ENCODE measurements around the gene MORF4L1. TPM values are rescaled to one million over a fixed set of nuclear protein-coding genes. Genes with fewer than 3 reads are reported as not detected.

Gene MORF4L1
- total and polyA plus RNA-seq, 2 experiments from 2014 or later = 520 to 571 TPM

- Histone ChIP-seq H3K4me1 (ENCODE audit: insufficient read depth) (0 out of 2 replicates have a peak, but pooled peaks cover 3% of the 10 kb centered on the region), H3K79me2 (replicated peaks; ENCODE audit: insufficient read depth) (no peaks in the 10 kb centered on the region), H3K4me3 (peak overlapping the region; percentile 40; the same call in 1 of the 2 replicates), H3K4me2 (peak overlapping the region; percentile 51; the same call in 1 of the 2 replicates), H4K20me1 (replicated peaks; ENCODE audit: insufficient read depth) (no peaks in the 10 kb centered on the region), H3K27me3 (ENCODE audit: insufficient read depth) (no peaks in the 10 kb centered on the region), H3K36me3 (ENCODE audit: insufficient read depth) (no peaks in the 10 kb centered on the region), H3F3A (replicated peaks; ENCODE audit: low read depth) (0 out of 2 replicates have a peak, but pooled peaks cover 3% of the 10 kb centered on the region), H3K9me2 (ENCODE audit: insufficient read depth) (no peaks in the 10 kb centered on the region), H3K27ac (ENCODE audit: low read depth) (no peak overlapping the region), H2AFZ (peak overlapping the region; percentile 96)
- no peaks in the 10 kb centered on the region; the same call in 2 of the 3 replicates for H3K4me1 Mint-ChIP-seq
- peak; percentile 41 for ATAC-seq
- H3K27ac Mint-ChIP-seq = no peak overlapping the region
- H3K4me3 Mint-ChIP-seq = no peak overlapping the region; the same call in 2 of the 3 replicates
- no peaks in the 10 kb centered on the region for H3K9me3 Mint-ChIP-seq
- peak; percentile 37 for DNase-seq (ENCODE audit: low spot score)
- H3K36me3 Mint-ChIP-seq (ENCODE audit: low read depth) = no peaks in the 10 kb centered on the region
- no peak for TF ChIP-seq REST (IDR thresholded peaks at IDR 0.05; ENCODE audit: unreplicated experiment)
- TF ChIP-seq, protein P1, sequence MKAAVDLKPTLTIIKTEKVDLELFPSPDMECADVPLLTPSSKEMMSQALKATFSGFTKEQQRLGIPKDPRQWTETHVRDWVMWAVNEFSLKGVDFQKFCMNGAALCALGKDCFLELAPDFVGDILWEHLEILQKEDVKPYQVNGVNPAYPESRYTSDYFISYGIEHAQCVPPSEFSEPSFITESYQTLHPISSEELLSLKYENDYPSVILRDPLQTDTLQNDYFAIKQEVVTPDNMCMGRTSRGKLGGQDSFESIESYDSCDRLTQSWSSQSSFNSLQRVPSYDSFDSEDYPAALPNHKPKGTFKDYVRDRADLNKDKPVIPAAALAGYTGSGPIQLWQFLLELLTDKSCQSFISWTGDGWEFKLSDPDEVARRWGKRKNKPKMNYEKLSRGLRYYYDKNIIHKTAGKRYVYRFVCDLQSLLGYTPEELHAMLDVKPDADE (IDR thresholded peaks at IDR 0.05) = no peak
- no peak for TF ChIP-seq POLR2AphosphoS5 (IDR thresholded peaks at IDR 0.05; ENCODE audit: low read depth)
- peaks cover 5% of the 10 kb centered on the region for H3K27me3 Mint-ChIP-seq (ENCODE audit: insufficient read depth, low read depth, poor library complexity)
Measured at GRCh38 chr15:78831229-78832207, 41.2 kb upstream of the MORF4L1 start.

DNA sequence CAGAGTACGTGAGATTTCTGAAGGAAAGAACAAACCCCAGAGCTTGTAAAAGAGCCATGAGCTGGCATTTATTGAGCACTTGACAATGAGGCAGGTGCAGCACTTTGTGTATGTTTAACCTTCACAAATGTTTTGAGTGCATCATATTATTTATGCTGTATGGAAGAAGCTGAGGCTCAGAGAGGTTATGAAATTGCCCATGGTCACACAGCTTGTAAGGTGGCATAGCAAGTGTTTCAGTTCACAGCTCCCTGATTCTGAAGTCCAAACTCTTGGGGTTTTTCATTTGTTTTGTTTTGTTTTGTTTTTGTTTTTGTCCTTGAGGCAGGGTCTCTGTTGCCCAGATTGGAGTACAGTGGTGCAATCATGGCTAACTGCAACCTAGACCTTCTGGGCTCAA is 36.4 kb upstream of the MORF4L1 start:
- H3K36me3 ChIP-seq (ENCODE audit: insufficient read depth) = no peaks in the 10 kb centered on the region
- no peaks in the 10 kb centered on the region for H3K79me2 ChIP-seq (replicated peaks; ENCODE audit: insufficient read depth)
- no peak overlapping the region for H3K27ac Mint-ChIP-seq
- H3K9me3 Mint-ChIP-seq = no peaks in the 10 kb centered on the region
- ATAC-seq = no peak
- no peaks in the 10 kb centered on the region for H3K36me3 Mint-ChIP-seq (ENCODE audit: low read depth)
- H2AFZ ChIP-seq = no peak overlapping the region
- 0 out of 2 replicates have a peak, but pooled peaks cover 5% of the 10 kb centered on the region for H3F3A ChIP-seq (replicated peaks; ENCODE audit: low read depth)
- no peak overlapping the region for H3K4me3 ChIP-seq
- H3K4me1 Mint-ChIP-seq = peaks cover 13% of the 10 kb centered on the region
- H3K9me2 ChIP-seq (ENCODE audit: insufficient read depth) = no peaks in the 10 kb centered on the region
- no peak overlapping the region for H3K4me2 ChIP-seq
- peaks cover 5% of the 10 kb centered on the region; the same call in 1 of the 2 replicates for H3K4me1 ChIP-seq (ENCODE audit: insufficient read depth)
- H3K27ac ChIP-seq (ENCODE audit: low read depth) = no peak overlapping the region
- no peak for TF ChIP-seq STAT1 (IDR thresholded peaks at IDR 0.05; ENCODE audit: unreplicated experiment)
- TF ChIP-seq, protein P2, sequence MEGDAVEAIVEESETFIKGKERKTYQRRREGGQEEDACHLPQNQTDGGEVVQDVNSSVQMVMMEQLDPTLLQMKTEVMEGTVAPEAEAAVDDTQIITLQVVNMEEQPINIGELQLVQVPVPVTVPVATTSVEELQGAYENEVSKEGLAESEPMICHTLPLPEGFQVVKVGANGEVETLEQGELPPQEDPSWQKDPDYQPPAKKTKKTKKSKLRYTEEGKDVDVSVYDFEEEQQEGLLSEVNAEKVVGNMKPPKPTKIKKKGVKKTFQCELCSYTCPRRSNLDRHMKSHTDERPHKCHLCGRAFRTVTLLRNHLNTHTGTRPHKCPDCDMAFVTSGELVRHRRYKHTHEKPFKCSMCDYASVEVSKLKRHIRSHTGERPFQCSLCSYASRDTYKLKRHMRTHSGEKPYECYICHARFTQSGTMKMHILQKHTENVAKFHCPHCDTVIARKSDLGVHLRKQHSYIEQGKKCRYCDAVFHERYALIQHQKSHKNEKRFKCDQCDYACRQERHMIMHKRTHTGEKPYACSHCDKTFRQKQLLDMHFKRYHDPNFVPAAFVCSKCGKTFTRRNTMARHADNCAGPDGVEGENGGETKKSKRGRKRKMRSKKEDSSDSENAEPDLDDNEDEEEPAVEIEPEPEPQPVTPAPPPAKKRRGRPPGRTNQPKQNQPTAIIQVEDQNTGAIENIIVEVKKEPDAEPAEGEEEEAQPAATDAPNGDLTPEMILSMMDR (conservative IDR thresholded peaks at IDR 0.05; ENCODE audit: low read depth in 2 of 2) = no peak
- DNase-seq (ENCODE audit: low spot score) = no peak
- H3K27me3 ChIP-seq (ENCODE audit: insufficient read depth) = no peaks in the 10 kb centered on the region
- H3K4me3 Mint-ChIP-seq = no peak overlapping the region
- H4K20me1 ChIP-seq (replicated peaks; ENCODE audit: insufficient read depth) = no peaks in the 10 kb centered on the region
- H3K27me3 Mint-ChIP-seq (ENCODE audit: insufficient read depth, low read depth, poor library complexity) = peaks cover 6% of the 10 kb centered on the region

Measured in GM23338 (cell line).